PC-9 (cell line): Measurements from ENCODE around the gene RPS6KA5. TPM values are rescaled to one million over a fixed set of nuclear protein-coding genes. Genes with fewer than 3 reads are reported as not detected.
"Not testable (repeated sequence)": the region's sequence is repeated elsewhere in the genome, so short reads cannot be mapped to it uniquely, and the experiment has no call there.

Experiments used
- BruUV-seq: library from RNA; stranded (reverse); fragments of 400-500 nt; replicated peaks from 2 replicates; lab custom pipeline; 2021; lab: Mats Ljungman, UMichigan
- CTCF ChIA-PET: fragments of 300-600 bp; sonication (Branson Sonifier 250); formaldehyde crosslinking; loops from one replicate; lab custom pipeline; 2022; ENCODE audit warnings: antibody characterized with exemption; lab: Charles Lee
- POLR2A ChIA-PET: fragments of 300-600 bp; sonication (Branson Sonifier 250); formaldehyde crosslinking; loops from one replicate; lab custom pipeline; 2022; ENCODE audit warnings: antibody characterized with exemption; ENCODE audit not compliant: unreplicated experiment; lab: Charles Lee
- DNase-seq, 2 experiments: peaks; one replicate each; pipeline versions ENCODE4 v3.0.0 to v3.0.0-alpha.2; 2015 to 2022; ENCODE audit warnings: mixed read lengths in 1 of 2
- H2AFZ ChIP-seq: fragments of 200-600 bp; sonication (generic); 2 replicates; pipeline ENCODE4 v1.8.1; 2017; ENCODE audit warnings: antibody characterized with exemption
- H3F3A ChIP-seq: fragments of 200-600 bp; sonication (generic); 2 replicates; pipeline ENCODE4 v1.8.1; 2017; ENCODE audit warnings: antibody characterized with exemption, mild to moderate bottlenecking, low read depth; ENCODE audit not compliant: insufficient read depth
- H3K27ac ChIP-seq: fragments of 200-600 bp; sonication (generic); 2 replicates; pipeline ENCODE4 v1.6.1; 2016; ENCODE audit warnings: mixed run types
- H3K27me3 ChIP-seq: fragments of 200-600 bp; sonication (generic); 2 replicates; pipeline ENCODE4 v1.6.1; 2016; ENCODE audit warnings: low read depth, mixed run types; ENCODE audit not compliant: insufficient read depth
- H3K36me3 ChIP-seq: fragments of 200-600 bp; sonication (generic); 2 replicates; pipeline ENCODE4 v1.6.1; 2016; ENCODE audit warnings: low read depth, mixed run types
- H3K4me1 ChIP-seq: fragments of 200-600 bp; sonication (generic); replicated peaks from 2 replicates; pipeline ENCODE4 v1.6.1; 2016; ENCODE audit warnings: mixed run types; ENCODE audit not compliant: insufficient read depth
- H3K4me2 ChIP-seq: fragments of 200-600 bp; sonication (generic); 2 replicates; pipeline ENCODE4 v1.6.1; 2017; ENCODE audit warnings: mixed run types
- H3K4me3 ChIP-seq: fragments of 200-600 bp; sonication (generic); 2 replicates; pipeline ENCODE4 v1.6.1; 2016; ENCODE audit warnings: mixed run types
- H3K79me2 ChIP-seq: fragments of 200-600 bp; sonication (generic); 2 replicates; pipeline ENCODE4 v1.6.1; 2017; ENCODE audit warnings: low read depth, mixed run types
- H3K9me2 ChIP-seq: fragments of 200-600 bp; sonication (generic); 2 replicates; pipeline ENCODE4 v1.8.1; 2017; ENCODE audit warnings: mild to moderate bottlenecking; ENCODE audit not compliant: insufficient read depth
- H3K9me3 ChIP-seq: fragments of 200-600 bp; sonication (generic); 2 replicates; pipeline ENCODE4 v1.8.1; 2016; ENCODE audit warnings: low read depth; ENCODE audit not compliant: insufficient read depth
- H4K20me1 ChIP-seq: fragments of 200-600 bp; sonication (generic); 2 replicates; pipeline ENCODE4 v1.8.1; 2017; ENCODE audit not compliant: insufficient read depth
- EZH2 ChIP-seq: fragments of 200-600 bp; sonication (generic); IDR thresholded peaks from 2 replicates; pipeline ENCODE4 v1.8.0; 2017; ENCODE audit warnings: antibody characterized with exemption, low read depth
- intact Hi-C: fragments of 100-400 bp; cut with micrococcal nuclease; formaldehyde crosslinking; loops from one replicate; pipeline ENCODE4 v1.10.0; 2022; ENCODE audit not compliant: unreplicated experiment
- total RNA-seq: library from RNA; stranded (reverse); gene quantifications from 2 replicates; pipeline ENCODE4 v1.2.3, GENCODE V29; 2021
- TF ChIP-seq, protein P1 (sequence below): fragments of 200-600 bp; sonication (generic); conservative IDR thresholded peaks from 2 replicates; pipeline ENCODE4 v1.6.1; 2017; ENCODE audit warnings: mixed run types, antibody characterized with exemption, mild to moderate bottlenecking, moderate library complexity

Gene RPS6KA5
- total RNA-seq, 1 experiment from 2014 or later: 3.5 TPM

GRCh38 chr14:90858511-90858910 is 201.9 kb downstream of the RPS6KA5 start:
- no TSS peak for BruUV-seq
- Histone ChIP-seq H2AFZ (no peak overlapping the region), H3F3A (no peaks in the 10 kb centered on the region), H3K79me2 (no peaks in the 10 kb centered on the region), H3K4me2 (no peak overlapping the region), H3K9me2 (no peaks in the 10 kb centered on the region), H3K4me1 (no peaks in the 10 kb centered on the region), H3K4me3 (no peak overlapping the region), H3K36me3 (no peaks in the 10 kb centered on the region), H4K20me1 (no peaks in the 10 kb centered on the region), H3K27ac (no peak overlapping the region), H3K9me3 (no peaks in the 10 kb centered on the region), H3K27me3 (no peaks in the 10 kb centered on the region)
- TF ChIP-seq, protein P1, sequence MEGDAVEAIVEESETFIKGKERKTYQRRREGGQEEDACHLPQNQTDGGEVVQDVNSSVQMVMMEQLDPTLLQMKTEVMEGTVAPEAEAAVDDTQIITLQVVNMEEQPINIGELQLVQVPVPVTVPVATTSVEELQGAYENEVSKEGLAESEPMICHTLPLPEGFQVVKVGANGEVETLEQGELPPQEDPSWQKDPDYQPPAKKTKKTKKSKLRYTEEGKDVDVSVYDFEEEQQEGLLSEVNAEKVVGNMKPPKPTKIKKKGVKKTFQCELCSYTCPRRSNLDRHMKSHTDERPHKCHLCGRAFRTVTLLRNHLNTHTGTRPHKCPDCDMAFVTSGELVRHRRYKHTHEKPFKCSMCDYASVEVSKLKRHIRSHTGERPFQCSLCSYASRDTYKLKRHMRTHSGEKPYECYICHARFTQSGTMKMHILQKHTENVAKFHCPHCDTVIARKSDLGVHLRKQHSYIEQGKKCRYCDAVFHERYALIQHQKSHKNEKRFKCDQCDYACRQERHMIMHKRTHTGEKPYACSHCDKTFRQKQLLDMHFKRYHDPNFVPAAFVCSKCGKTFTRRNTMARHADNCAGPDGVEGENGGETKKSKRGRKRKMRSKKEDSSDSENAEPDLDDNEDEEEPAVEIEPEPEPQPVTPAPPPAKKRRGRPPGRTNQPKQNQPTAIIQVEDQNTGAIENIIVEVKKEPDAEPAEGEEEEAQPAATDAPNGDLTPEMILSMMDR: no peak
- TF ChIP-seq EZH2: no peak
- intact Hi-C loops: no loop called here
- DNase-seq: no peak
- ChIA-PET POLR2A (no interaction called here), CTCF (interaction anchor here (0.6 kb wide), 1 partner anchor 314 kb away, joined by 3 read pairs; no protein-coding TSS in a partner anchor)

- Histone ChIP-seq H3K36me3 (no peaks in the 10 kb centered on the region), H3K4me1 (no peaks in the 10 kb centered on the region), H3K9me3 (no peaks in the 10 kb centered on the region), H3F3A (no peaks in the 10 kb centered on the region), H2AFZ (no peak overlapping the region), H3K79me2 (no peaks in the 10 kb centered on the region), H3K27ac (no peak overlapping the region), H3K27me3 (no peaks in the 10 kb centered on the region), H3K9me2 (no peaks in the 10 kb centered on the region), H3K4me2 (no peak overlapping the region), H4K20me1 (no peaks in the 10 kb centered on the region), H3K4me3 (no peak overlapping the region)
- BruUV-seq: no TSS peak
- intact Hi-C loops: no loop called here
- DNase-seq: no peak
- ChIA-PET POLR2A (no interaction called here), CTCF (no interaction called here)
- TF ChIP-seq EZH2: no peak
- TF ChIP-seq, protein P1: no peak
These were observed 202.6 kb downstream of the RPS6KA5 start for GRCh38 chr14:90857866-90858265.

DNA sequence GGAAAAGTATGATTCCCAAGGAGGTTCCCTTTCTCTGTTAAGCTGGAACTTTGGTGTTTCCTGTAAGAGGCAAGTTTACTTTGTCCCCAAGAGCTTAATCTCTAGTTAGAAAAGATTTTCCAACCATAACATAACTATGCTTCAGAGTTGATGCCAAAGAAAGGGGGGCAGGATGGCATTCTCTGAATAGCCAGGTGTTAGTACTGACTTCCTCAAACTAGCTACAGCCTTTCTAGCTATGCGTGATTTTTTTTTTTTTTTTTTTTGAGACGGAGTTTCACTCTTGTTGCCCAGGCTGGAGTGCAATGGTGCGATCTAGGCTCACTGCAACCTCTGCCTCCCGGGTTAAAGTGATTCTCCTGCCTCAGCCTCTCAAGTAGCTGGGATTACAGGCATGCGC is 204.3 kb downstream of the RPS6KA5 start:
- H3K4me3 ChIP-seq, POLR2A ChIA-PET, H4K20me1 ChIP-seq, intact Hi-C loops, H3K4me2 ChIP-seq, H3K27me3 ChIP-seq, DNase-seq, H3K4me1 ChIP-seq, BruUV-seq, H3K9me2 ChIP-seq, CTCF ChIA-PET, H3K9me3 ChIP-seq, H2AFZ ChIP-seq, H3K79me2 ChIP-seq, H3F3A ChIP-seq, H3K27ac ChIP-seq, H3K36me3 ChIP-seq: not testable (repeated sequence)

- no peaks in the 10 kb centered on the region for H3K36me3 ChIP-seq
- H3K27ac ChIP-seq: no peak overlapping the region
- intact Hi-C loops: no loop called here
- H2AFZ ChIP-seq: no peak overlapping the region
- no peaks in the 10 kb centered on the region for H3K9me2 ChIP-seq
- ChIA-PET CTCF (no interaction called here), POLR2A (no interaction called here)
- no peaks in the 10 kb centered on the region for H3K27me3 ChIP-seq
- BruUV-seq: no TSS peak
- no peak overlapping the region for H3K4me2 ChIP-seq
- H3K4me3 ChIP-seq: no peak overlapping the region
- TF ChIP-seq, protein P1: no peak
- no peak for TF ChIP-seq EZH2
- no peaks in the 10 kb centered on the region for H3K79me2 ChIP-seq
- 0 out of 2 replicates have a peak, but pooled peaks cover 5% of the 10 kb centered on the region for H3F3A ChIP-seq
- DNase-seq: no peak
- peaks cover 15% of the 10 kb centered on the region for H3K4me1 ChIP-seq
- H4K20me1 ChIP-seq: no peaks in the 10 kb centered on the region
- no peaks in the 10 kb centered on the region for H3K9me3 ChIP-seq
These were observed 207.3 kb downstream of the RPS6KA5 start for GRCh38 chr14:90853116-90853515.
